ENCODE measurements around the gene KCNE4.

Gene KCNE4, protein sequence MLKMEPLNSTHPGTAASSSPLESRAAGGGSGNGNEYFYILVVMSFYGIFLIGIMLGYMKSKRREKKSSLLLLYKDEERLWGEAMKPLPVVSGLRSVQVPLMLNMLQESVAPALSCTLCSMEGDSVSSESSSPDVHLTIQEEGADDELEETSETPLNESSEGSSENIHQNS

GRCh38 chr2:223051693-223052289, at the start of gene KCNE4:
Gene KCNE4, plus strand, starts transcription at chr2:223052190. Its CDS starts 641 bp downstream, at chr2:223052831.
- no peak for DNase-seq

GRCh38 chr2:223003191-223003590, 48.8 kb upstream of the KCNE4 start:
- DNase-seq: no peak

GRCh38 chr2:223005496-223005895, 46.5 kb upstream of the KCNE4 start:
- DNase-seq: no peak

- no peak for DNase-seq
These were observed 44.5 kb upstream of the KCNE4 start for GRCh38 chr2:223007531-223007930.

DNA sequence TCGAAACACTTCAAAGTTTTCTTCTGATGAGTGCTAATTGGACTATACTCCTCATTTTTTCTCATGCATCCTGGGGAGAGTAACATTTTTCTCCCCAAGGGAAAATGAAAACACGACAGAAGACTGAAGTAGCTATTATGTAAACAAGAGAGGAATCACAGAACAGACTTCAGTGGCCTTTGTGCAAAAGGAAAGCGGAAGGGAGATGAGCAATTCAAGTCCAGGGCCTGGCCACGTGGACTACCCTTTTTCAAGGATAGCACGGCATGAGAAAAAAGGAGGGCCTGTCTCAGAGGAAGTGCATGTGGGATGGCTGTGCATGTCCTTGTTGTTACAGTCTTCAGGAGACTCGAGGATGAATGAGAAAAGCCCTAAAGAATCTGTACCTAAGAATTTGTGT, 43.8 kb upstream of the KCNE4 start:
- no peak for DNase-seq

- DNase-seq: no peak
These were observed 43.0 kb upstream of the KCNE4 start for GRCh38 chr2:223008956-223009355.

GRCh38 chr2:223010641-223011040, 41.3 kb upstream of the KCNE4 start:
- no peak for DNase-seq

- no peak for DNase-seq
These were observed 39.7 kb upstream of the KCNE4 start for GRCh38 chr2:223012291-223012690.

DNA sequence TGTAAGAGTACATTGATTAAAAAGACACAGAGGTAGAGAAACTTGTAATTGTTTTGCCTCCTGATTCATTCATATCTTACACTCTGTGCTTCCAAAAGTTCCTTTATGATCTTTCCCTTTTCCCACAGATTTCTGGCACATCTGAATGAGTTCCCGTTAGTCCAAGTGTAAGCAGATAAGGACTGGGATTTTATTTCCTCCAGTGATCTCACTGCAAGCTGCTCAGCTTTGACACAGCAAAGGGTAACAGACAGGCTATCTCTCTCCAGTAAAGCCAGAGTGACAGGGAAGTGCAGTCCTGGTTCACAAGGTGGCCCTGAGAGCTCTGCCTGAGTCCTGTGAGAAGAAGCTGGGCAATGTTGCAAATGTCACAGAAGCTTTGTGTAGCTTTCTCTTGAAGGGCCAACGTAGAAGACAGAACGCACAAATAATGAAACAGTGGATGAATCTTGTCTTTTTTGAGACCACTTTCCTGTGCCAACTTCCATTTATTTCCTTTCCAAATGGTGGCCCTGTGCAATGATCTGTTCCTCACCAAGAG, 32.5 kb upstream of the KCNE4 start:
- no peak for DNase-seq

- DNase-seq: no peak
These were observed 31.8 kb upstream of the KCNE4 start for GRCh38 chr2:223019987-223020717.

DNA sequence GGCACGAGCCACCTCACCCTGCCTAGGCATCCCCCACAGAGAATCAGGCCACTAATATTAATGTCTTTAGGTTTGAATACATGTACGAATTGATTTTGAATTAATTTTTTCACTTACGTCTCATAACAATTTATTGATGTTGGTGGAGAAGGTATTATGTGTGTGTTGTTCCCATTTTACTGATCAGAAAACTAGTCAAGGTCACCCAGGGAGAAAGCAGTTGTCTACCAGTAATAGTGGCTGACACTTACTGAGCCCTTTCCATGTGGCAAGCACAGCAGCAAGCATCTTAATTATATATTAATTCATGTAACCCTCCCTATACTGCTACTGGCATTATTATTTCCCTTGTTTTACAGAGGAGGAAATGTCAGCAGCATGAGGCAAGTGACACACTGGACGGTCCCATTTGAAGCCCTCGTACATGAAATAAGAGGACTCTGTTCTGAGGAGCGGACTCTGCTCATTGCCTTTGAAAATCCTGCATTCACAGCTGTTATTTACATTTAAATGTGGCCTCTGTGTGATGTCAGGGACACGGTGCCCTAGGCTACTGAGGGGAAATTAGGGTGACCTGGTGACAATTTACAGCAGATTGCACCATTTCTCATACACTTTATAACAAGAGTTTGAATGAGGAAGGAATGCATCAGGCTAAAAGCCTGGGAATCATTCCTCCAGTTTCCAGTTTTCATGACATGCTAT, 30.9 kb upstream of the KCNE4 start:
- no peak for DNase-seq

DNA sequence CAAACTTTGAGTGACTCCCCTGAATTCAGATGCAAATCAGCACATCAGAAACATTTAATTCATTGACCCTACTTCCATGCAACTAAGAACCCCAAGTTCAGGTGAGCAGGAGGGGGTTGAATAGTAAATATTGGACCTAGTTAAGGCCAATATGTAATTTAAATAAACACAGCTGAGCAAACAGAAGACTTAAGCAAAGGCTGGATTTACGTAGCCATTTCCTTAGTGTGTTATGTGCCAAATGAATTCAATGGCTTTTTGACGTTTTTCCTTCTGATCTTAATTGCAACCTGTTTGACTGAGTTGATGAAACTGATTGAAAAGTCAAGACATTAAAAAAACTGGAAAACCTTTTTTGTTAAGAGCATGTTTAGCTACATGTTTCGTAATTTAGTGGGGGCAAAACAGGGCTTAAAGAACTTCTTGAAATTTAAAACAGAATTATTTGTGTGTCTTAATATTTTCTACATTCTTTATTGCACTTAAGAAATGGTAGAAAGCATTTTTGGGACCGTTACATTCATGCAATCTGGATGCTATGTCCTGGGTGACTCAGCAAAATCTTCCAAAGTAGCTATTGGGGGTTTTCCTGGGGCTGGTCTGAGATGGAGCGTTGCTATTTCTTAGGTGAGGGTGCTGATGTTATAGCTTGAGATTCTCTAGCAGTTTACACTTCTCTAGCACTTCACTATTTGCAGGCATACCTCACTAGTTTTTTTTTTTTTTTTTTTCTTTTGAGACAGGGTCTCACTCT, 25.5 kb upstream of the KCNE4 start:
- no peak for DNase-seq

GRCh38 chr2:223027442-223027841, 24.5 kb upstream of the KCNE4 start:
- DNase-seq: no peak

DNA sequence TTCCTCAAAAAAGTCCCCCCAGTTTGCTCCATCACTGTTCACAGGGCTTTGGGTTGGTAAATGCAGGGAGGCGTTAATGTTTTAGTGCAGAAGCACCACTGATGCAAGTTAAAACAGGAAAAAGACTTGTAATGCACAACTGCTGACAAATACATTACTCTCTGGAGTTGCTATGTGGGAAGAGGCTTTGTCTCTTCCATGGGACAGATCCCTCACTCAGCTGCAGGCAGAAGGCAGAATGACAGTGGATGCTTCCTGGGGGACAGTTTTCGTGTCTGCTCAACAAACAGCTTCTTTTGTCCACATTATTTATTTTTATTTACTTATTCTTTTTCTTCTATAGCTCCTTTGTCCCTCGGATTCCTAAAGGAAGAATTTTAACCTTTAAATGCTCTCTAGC, 22.7 kb upstream of the KCNE4 start:
- no peak for DNase-seq

DNA sequence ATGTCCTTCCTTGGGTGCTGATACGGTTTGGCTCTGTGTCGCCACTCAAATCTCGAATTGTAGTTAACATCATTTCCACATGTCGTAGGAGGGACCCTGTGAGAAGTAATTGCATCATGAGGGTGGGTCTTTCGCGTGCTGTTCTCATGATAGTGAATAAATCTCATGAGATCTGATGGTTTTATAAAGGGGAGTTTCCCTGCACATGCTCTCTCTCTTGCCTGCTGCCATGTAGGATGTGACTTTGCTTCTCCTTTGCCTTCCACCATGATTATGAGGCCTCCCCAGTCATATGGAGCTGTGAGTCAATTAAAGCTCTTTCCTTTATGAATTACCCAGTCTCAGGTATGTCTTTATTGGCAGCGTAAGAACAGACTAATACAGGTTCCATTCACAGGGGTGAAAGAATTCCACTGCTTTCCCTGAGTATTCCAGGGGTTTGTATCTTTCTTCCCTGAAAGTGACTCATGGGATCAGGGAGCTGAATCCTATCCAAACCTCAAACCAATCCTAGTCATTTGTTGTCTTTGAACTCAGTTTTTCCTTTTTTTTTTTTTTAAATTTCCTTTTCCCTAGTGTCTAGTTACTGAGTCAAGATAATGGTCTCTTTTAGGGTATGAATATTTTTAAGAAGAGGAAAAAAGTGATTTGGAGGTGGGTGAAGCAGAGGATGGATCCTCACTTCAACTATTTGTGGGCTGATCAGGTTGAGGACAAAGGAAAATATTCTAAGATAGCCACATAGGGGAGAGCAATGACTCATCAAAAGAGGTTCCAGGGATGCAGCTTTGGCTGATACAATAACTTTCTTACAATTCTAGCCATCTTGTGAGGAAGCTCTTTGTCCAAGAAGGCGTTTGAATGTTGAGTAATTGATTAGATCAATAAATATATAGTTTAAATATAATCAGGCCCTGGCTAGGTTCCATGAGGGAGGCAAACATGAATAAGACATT, 19.5 kb upstream of the KCNE4 start:
- DNase-seq: no peak

- DNase-seq: no peak
These were observed 17.6 kb upstream of the KCNE4 start for GRCh38 chr2:223034221-223034975.

- DNase-seq: no peak
These were observed 15.1 kb upstream of the KCNE4 start for GRCh38 chr2:223036790-223037444.

- no peak for DNase-seq
These were observed 14.6 kb upstream of the KCNE4 start for GRCh38 chr2:223037445-223037800.

- DNase-seq: no peak
These were observed 12.4 kb upstream of the KCNE4 start for GRCh38 chr2:223039618-223040017.

DNA sequence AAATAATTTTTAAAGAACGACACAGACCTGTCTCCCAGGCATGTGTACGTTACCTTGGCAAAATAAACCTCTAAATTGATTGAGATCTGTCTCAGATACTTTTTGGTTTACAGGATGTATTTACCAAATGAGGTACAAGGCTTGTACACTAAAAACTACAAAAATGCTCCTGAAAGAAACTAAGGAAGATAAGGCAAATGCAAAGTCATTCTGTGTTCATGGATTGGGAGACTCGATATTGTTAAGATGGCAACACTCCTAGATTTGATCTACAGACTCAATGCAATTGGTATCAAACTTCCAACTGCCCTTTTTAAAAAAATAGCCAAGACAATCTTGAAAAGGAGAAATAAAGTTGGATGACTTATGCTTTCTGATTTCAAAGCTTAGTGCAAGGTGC, 11.5 kb upstream of the KCNE4 start:
- DNase-seq: no peak

All from stimulated activated CD4-positive, alpha-beta T cell treated with anti-CD3 and anti-CD28 coated beads, Interleukin-4, amount 100 ng/mL, for 4 hours (primary cell).